Heart left ventricle (tissue), 16 donors: ENCODE data around the gene HS3ST3A1. TPM values are rescaled to one million over a fixed set of nuclear protein-coding genes. Genes with fewer than 3 reads are reported as not detected.

Source experiments
- ATAC-seq, 4 donors: fragments of 200-7000 bp; cut with Tn5 transposase; one replicate each; pipeline ENCODE4 v1.9.1; 2020 to 2022; ENCODE audit warnings: moderate library complexity in 4 of 4, mild to moderate bottlenecking in 3 of 4, moderate number of reproducible peaks in 1 of 4
- DNase-seq, 5 donors: peaks; one replicate each; pipeline ENCODE4 v3.0.0-alpha.2; 2020
- H3K27ac ChIP-seq, 12 donors: fragments of 200-600 bp; sonication (generic) in 4 of 12; one replicate each; pipeline versions ENCODE4 v1.5.0 to v1.8.0; 2016 to 2022; ENCODE audit warnings: mild to moderate bottlenecking in 2 of 12
- H3K27me3 ChIP-seq, 9 donors: fragments of 200-600 bp; sonication (generic) in 2 of 9; one replicate each; pipeline versions ENCODE4 v1.5.1 to v1.8.0; 2016 to 2022; ENCODE audit warnings: mild to moderate bottlenecking in 3 of 9
- H3K36me3 ChIP-seq, 9 donors: fragments of 200-600 bp; sonication (generic) in 2 of 9; one replicate each; pipeline versions ENCODE4 v1.5.0 to v1.8.0; 2018 to 2022; ENCODE audit warnings: mild to moderate bottlenecking in 2 of 9
- H3K4me1 ChIP-seq, 12 donors: fragments of 200-600 bp; sonication (generic) in 4 of 12; one replicate each; pipeline versions ENCODE4 v1.5.0 to v1.8.0; 2016 to 2022; ENCODE audit warnings: mild to moderate bottlenecking in 3 of 12
- H3K4me3 ChIP-seq, 12 donors: fragments of 200-600 bp; sonication (generic) in 4 of 12; one replicate each; pipeline versions ENCODE4 v1.5.0 to v1.8.0; 2017 to 2022; ENCODE audit warnings: mild to moderate bottlenecking in 9 of 12, moderate library complexity in 4 of 12
- H3K9me3 ChIP-seq, 12 donors: fragments of 200-600 bp; sonication (generic) in 4 of 12; one replicate each; pipeline versions ENCODE4 v1.5.0 to v1.8.0; 2016 to 2022; ENCODE audit warnings: mild to moderate bottlenecking in 1 of 12
- CTCF ChIP-seq, 12 donors: fragments of 200-600 bp; sonication (generic) in 4 of 12; IDR thresholded peaks; one replicate each; pipeline versions ENCODE4 v1.5.0 to v1.8.0; 2018 to 2022; ENCODE audit warnings: antibody characterized with exemption in 12 of 12, mild to moderate bottlenecking in 5 of 12
- POLR2A ChIP-seq, 2 donors: fragments of 450-650 bp; IDR thresholded peaks; one replicate each; pipeline ENCODE4 v1.6.1; 2017; ENCODE audit warnings: antibody characterized with exemption in 2 of 2, mild to moderate bottlenecking in 2 of 2, moderate library complexity in 2 of 2
- WGBS, 4 donors: extraction: QIAGEN DNeasy Blood & Tissue Kit in 2 of 4; methylation state at CpG; one replicate each; pipeline versions ENCODE4 v1.1.5 to v1.1.7; 2013 to 2018; 5-methylcytosine and 5-hydroxymethylcytosine counted together
- intact Hi-C, 10 donors: fragments of 100-400 bp; cut with DNase I; formaldehyde crosslinking; loops; one replicate each; pipeline versions ENCODE4 v1.11.1 to v1.14.2; 2022
- polyA plus RNA-seq, 2 donors: library from polyadenylated mRNA; stranded (reverse); fragments of 200-250 nt; gene quantifications; one replicate each; pipeline ENCODE4 v1.2.3, GENCODE V29; 2013
- total RNA-seq, 9 donors: library from RNA; depleted of rRNA in 2 of 9; stranded (reverse); fragments of >200 nt in 2 of 9; fragmentation: NEBNext Ultra II Directional in 3 of 9; extraction: Animal tissue kit (Norgen Biotek cat#: 25700) in 3 of 9; gene quantifications; one replicate each; pipeline versions ENCODE4 v1.1.0 to v1.2.4, GENCODE V29; 2016 to 2023
- donor health status: ischemic (EF 13 %, LVEDD 7.1; RV severe dilation, severe dysfunction).
- donor health status: healthy with polysubstance abuse.
- donor health status: DM: no; HTN: yes; CAD: no.
- donor health status: DM: no; HTN: no; CAD: no.
- donor health status: ischemic (EF 25% LVEDD 6.9; RV normal size, moderate dysfunction).
- donor health status: ischemic (EF 25% LVEDD 5.7; RV mildly dilated, moderate dysfunction).
- donor health status: healthy.
- donor health status: DM: yes; HTN: yes; CAD: no.
- donor health status: ischemic (EF 35%, LVEDD 5.7; RV mildly dilated, moderate dysfunction).
- donor health status: nonischemic (EF 11% LVEDD 7.7; RV severe dilation, severe dysfunction).
- donor health status: DM: yes; HTN: yes; CAD: no.
- donor health status: PGD.
- donor health status: ischemic (EF 29% LVEDD 5.4; RV normal size, mild dysfunction).
- donor health status: nonischemic (EF 23%, LVEDD 6.1; RV moderate dilation, normal function).

Gene HS3ST3A1
- total and polyA plus RNA-seq, 11 donors = 0.08 to 5.7 (median 1.8) TPM

GRCh38 chr17:13634021-13634420 lies 32.3 kb upstream of the HS3ST3A1 start:
- intact Hi-C loops = no loop called here
- Histone ChIP-seq H3K4me3 (no peak overlapping the region), H3K27me3 (no peaks in the 10 kb centered on the region), H3K9me3 (no peaks in the 10 kb centered on the region), H3K36me3 (no peaks in the 10 kb centered on the region), H3K4me1 (peaks cover 0 to 4% (median 0%) of the 10 kb centered on the region in 12 donors), H3K27ac (no peak overlapping the region)
- no peak for DNase-seq
- TF ChIP-seq CTCF (IDR thresholded peaks at IDR 0.05) (no peak), POLR2A (IDR thresholded peaks at IDR 0.05) (no peak)
- 88 to 96% (median 89%) methylated on average over 1 of the region's 1 CpG for WGBS, 4 donors
- no peak for ATAC-seq

- intact Hi-C loops = no loop called here
- no peak overlapping the region for H3K4me3 ChIP-seq
- H3K36me3 ChIP-seq = no peaks in the 10 kb centered on the region
- no peak overlapping the region for H3K27ac ChIP-seq
- DNase-seq = no peak
- no peak for TF ChIP-seq CTCF (IDR thresholded peaks at IDR 0.05)
- TF ChIP-seq POLR2A (IDR thresholded peaks at IDR 0.05) = no peak
- peaks cover 0 to 3% (median 0%) of the 10 kb centered on the region in 9 donors for H3K27me3 ChIP-seq
- no peaks in the 10 kb centered on the region for H3K4me1 ChIP-seq
- WGBS, 4 donors = 64 to 84% (median 69%) methylated on average over 2 of the region's 2 CpGs
- H3K9me3 ChIP-seq = no peaks in the 10 kb centered on the region
- ATAC-seq = no peak
Measured at GRCh38 chr17:13631529-13631928, 29.8 kb upstream of the HS3ST3A1 start.

GRCh38 chr17:13626703-13627102 lies 25.0 kb upstream of the HS3ST3A1 start:
- TF ChIP-seq CTCF (IDR thresholded peaks at IDR 0.05) (no peak), POLR2A (IDR thresholded peaks at IDR 0.05) (no peak)
- Histone ChIP-seq H3K4me1 (no peaks in the 10 kb centered on the region), H3K4me3 (no peak overlapping the region), H3K9me3 (peaks cover 0 to 6% (median 0%) of the 10 kb centered on the region in 12 donors), H3K27me3 (peaks cover 0 to 3% (median 0%) of the 10 kb centered on the region in 9 donors), H3K27ac (no peak overlapping the region), H3K36me3 (no peaks in the 10 kb centered on the region)
- intact Hi-C loops = no loop called here
- 86 to 93% (median 90%) methylated on average over 1 of the region's 1 CpG for WGBS, 4 donors
- ATAC-seq (no peak), DNase-seq (no peak)

- intact Hi-C loops = loop anchor here in 1 of 10 donors (10.0 kb wide), 1 partner anchor 115 kb away; no protein-coding TSS in a partner anchor
- TF ChIP-seq CTCF (IDR thresholded peaks at IDR 0.05) (no peak), POLR2A (IDR thresholded peaks at IDR 0.05) (no peak)
- Histone ChIP-seq H3K9me3 (peaks cover 0 to 23% (median under 1%) of the 10 kb centered on the region in 12 donors), H3K4me1 (no peaks in the 10 kb centered on the region), H3K27me3 (no peaks in the 10 kb centered on the region), H3K4me3 (no peak overlapping the region), H3K27ac (no peak overlapping the region), H3K36me3 (no peaks in the 10 kb centered on the region)
- ATAC-seq (no peak), DNase-seq (no peak)
- WGBS, 4 donors = 72 to 77% (median 73%) methylated on average over 4 of the region's 4 CpGs
Measured at GRCh38 chr17:13619462-13619861, 17.7 kb upstream of the HS3ST3A1 start.
